MG63 (cell line): ENCODE data around the gene TPST1. TPM values are rescaled to one million over a fixed set of nuclear protein-coding genes. Genes with fewer than 3 reads are reported as not detected.

Experiments
- DNase-seq: peaks from one replicate; pipeline ENCODE4 v3.0.0-alpha.2; 2020
- H3K27me3 ChIP-seq: fragments of 250-450 bp; sonication (Bioruptor Pico); 2 replicates; pipeline ENCODE4 v1.5.1; 2020; ENCODE audit warnings: mild to moderate bottlenecking, moderate library complexity
- H3K36me3 ChIP-seq: fragments of 250-450 bp; sonication (Bioruptor Pico); 2 replicates; pipeline ENCODE4 v1.5.1; 2020; ENCODE audit warnings: mild to moderate bottlenecking, moderate library complexity
- H3K4me3 ChIP-seq: fragments of 250-450 bp; sonication (Bioruptor Pico); 2 replicates; pipeline ENCODE4 v1.5.1; 2020; ENCODE audit warnings: mild to moderate bottlenecking, moderate library complexity
- H3K9me3 ChIP-seq: fragments of 250-450 bp; sonication (Bioruptor Pico); 2 replicates; pipeline ENCODE4 v1.5.1; 2020; ENCODE audit warnings: mild to moderate bottlenecking, moderate library complexity
- total RNA-seq: library from RNA; depleted of rRNA; stranded (reverse); fragments of >200 nt; shearing (Covaris generic); gene quantifications from 2 replicates; pipeline ENCODE4 v1.2.3, GENCODE V29; 2014; ENCODE audit warnings: low replicate concordance

Gene TPST1
- total RNA-seq, 1 experiment from 2014 or later: 30.1 TPM

GRCh38 chr7:66255534-66256100 is 50.5 kb downstream of the TPST1 start:
- H3K9me3 ChIP-seq: peaks cover 3% of the 10 kb centered on the region
- H3K27me3 ChIP-seq: no peaks in the 10 kb centered on the region
- H3K4me3 ChIP-seq: no peak overlapping the region
- DNase-seq: no peak
- no peaks in the 10 kb centered on the region; the same call in 1 of the 2 replicates for H3K36me3 ChIP-seq

- H3K9me3 ChIP-seq: peaks cover 3% of the 10 kb centered on the region
- no peaks in the 10 kb centered on the region; the same call in 1 of the 2 replicates for H3K36me3 ChIP-seq
- no peak for DNase-seq
- no peak overlapping the region for H3K4me3 ChIP-seq
- no peaks in the 10 kb centered on the region for H3K27me3 ChIP-seq
Observed at GRCh38 chr7:66256281-66256680, 51.1 kb downstream of the TPST1 start.

- H3K27me3 ChIP-seq: no peaks in the 10 kb centered on the region
- H3K36me3 ChIP-seq: no peaks in the 10 kb centered on the region; the same call in 1 of the 2 replicates
- DNase-seq: no peak
- peaks cover 3% of the 10 kb centered on the region for H3K9me3 ChIP-seq
- H3K4me3 ChIP-seq: no peak overlapping the region
Observed at GRCh38 chr7:66257481-66257880, 52.3 kb downstream of the TPST1 start.

- Histone ChIP-seq H3K36me3 (no peaks in the 10 kb centered on the region; the same call in 1 of the 2 replicates), H3K9me3 (peaks cover 3% of the 10 kb centered on the region), H3K27me3 (no peaks in the 10 kb centered on the region), H3K4me3 (no peak overlapping the region)
- DNase-seq: no peak
Observed at GRCh38 chr7:66258409-66258808, 53.3 kb downstream of the TPST1 start.

- no peak for DNase-seq
Observed at GRCh38 chr7:66261941-66262340, 56.8 kb downstream of the TPST1 start.

GRCh38 chr7:66263936-66264335 is 58.8 kb downstream of the TPST1 start:
- H3K4me3 ChIP-seq: no peak overlapping the region

More at GRCh38 chr7:66261941-66262340, 56.8 kb downstream of the TPST1 start:
- H3K27me3 ChIP-seq: no peaks in the 10 kb centered on the region
- H3K36me3 ChIP-seq: no peaks in the 10 kb centered on the region; the same call in 1 of the 2 replicates
- no peak overlapping the region for H3K4me3 ChIP-seq
- H3K9me3 ChIP-seq: peaks cover 8% of the 10 kb centered on the region

GRCh38 chr7:66265566-66265965 is 60.4 kb downstream of the TPST1 start:
- no peaks in the 10 kb centered on the region for H3K27me3 ChIP-seq
- H3K36me3 ChIP-seq: no peaks in the 10 kb centered on the region; the same call in 1 of the 2 replicates
- peaks cover 7% of the 10 kb centered on the region for H3K9me3 ChIP-seq
- no peak for DNase-seq
- no peak overlapping the region for H3K4me3 ChIP-seq

More at GRCh38 chr7:66263936-66264335, 58.8 kb downstream of the TPST1 start:
- Histone ChIP-seq H3K36me3 (no peaks in the 10 kb centered on the region; the same call in 1 of the 2 replicates), H3K27me3 (no peaks in the 10 kb centered on the region), H3K9me3 (peaks cover 7% of the 10 kb centered on the region)
- no peak for DNase-seq

- Histone ChIP-seq H3K9me3 (peaks cover 7% of the 10 kb centered on the region), H3K4me3 (no peak overlapping the region)
- DNase-seq: no peak
Observed at GRCh38 chr7:66267249-66267648, 62.1 kb downstream of the TPST1 start.

GRCh38 chr7:66269978-66270377 is 64.8 kb downstream of the TPST1 start:
- H3K9me3 ChIP-seq: peaks cover 7% of the 10 kb centered on the region
- no peaks in the 10 kb centered on the region for H3K27me3 ChIP-seq
- no peak for DNase-seq
- no peak overlapping the region for H3K4me3 ChIP-seq
- peaks cover 5% of the 10 kb centered on the region; the same call in 1 of the 2 replicates for H3K36me3 ChIP-seq

More at GRCh38 chr7:66267249-66267648, 62.1 kb downstream of the TPST1 start:
- no peaks in the 10 kb centered on the region; the same call in 1 of the 2 replicates for H3K36me3 ChIP-seq
- no peaks in the 10 kb centered on the region for H3K27me3 ChIP-seq

GRCh38 chr7:66272321-66272720 is 67.2 kb downstream of the TPST1 start:
- Histone ChIP-seq H3K4me3 (no peak overlapping the region), H3K36me3 (peaks cover 5% of the 10 kb centered on the region; the same call in 1 of the 2 replicates), H3K27me3 (no peaks in the 10 kb centered on the region), H3K9me3 (no peaks in the 10 kb centered on the region; the same call in 1 of the 2 replicates)
- no peak for DNase-seq

GRCh38 chr7:66276363-66276762 is 71.2 kb downstream of the TPST1 start:
- Histone ChIP-seq H3K27me3 (no peaks in the 10 kb centered on the region), H3K9me3 (no peaks in the 10 kb centered on the region; the same call in 1 of the 2 replicates), H3K4me3 (no peak overlapping the region), H3K36me3 (peaks cover 5% of the 10 kb centered on the region; the same call in 1 of the 2 replicates)
- no peak for DNase-seq

- H3K36me3 ChIP-seq: peaks cover 5% of the 10 kb centered on the region; the same call in 1 of the 2 replicates
- no peaks in the 10 kb centered on the region for H3K27me3 ChIP-seq
- no peaks in the 10 kb centered on the region; the same call in 1 of the 2 replicates for H3K9me3 ChIP-seq
- DNase-seq: no peak
- H3K4me3 ChIP-seq: no peak overlapping the region
Observed at GRCh38 chr7:66277492-66277891, 72.4 kb downstream of the TPST1 start.

GRCh38 chr7:66279912-66280311 is 74.8 kb downstream of the TPST1 start:
- no peak for DNase-seq
- Histone ChIP-seq H3K36me3 (no peaks in the 10 kb centered on the region), H3K9me3 (no peaks in the 10 kb centered on the region), H3K4me3 (no peak overlapping the region), H3K27me3 (no peaks in the 10 kb centered on the region)

- Histone ChIP-seq H3K4me3 (no peak overlapping the region), H3K9me3 (no peaks in the 10 kb centered on the region)
Observed at GRCh38 chr7:66281678-66282590, 76.8 kb downstream of the TPST1 start.

GRCh38 chr7:66282591-66282935 is 77.4 kb downstream of the TPST1 start:
- Histone ChIP-seq H3K9me3 (no peaks in the 10 kb centered on the region), H3K27me3 (no peaks in the 10 kb centered on the region), H3K36me3 (no peaks in the 10 kb centered on the region), H3K4me3 (no peak overlapping the region)
- no peak for DNase-seq

More at GRCh38 chr7:66281678-66282590, 76.8 kb downstream of the TPST1 start:
- Histone ChIP-seq H3K27me3 (no peaks in the 10 kb centered on the region), H3K36me3 (no peaks in the 10 kb centered on the region)
- DNase-seq: peak; percentile 83

GRCh38 chr7:66283003-66283920 is 78.1 kb downstream of the TPST1 start:
- H3K27me3 ChIP-seq: no peaks in the 10 kb centered on the region
- DNase-seq: no peak
- no peaks in the 10 kb centered on the region for H3K36me3 ChIP-seq
- H3K9me3 ChIP-seq: no peaks in the 10 kb centered on the region
- no peak overlapping the region for H3K4me3 ChIP-seq
